Activated gamma-delta T cell treated with Interleukin-2 at 50 U/mL for 16 hours (primary cell): ENCODE measurements around the gene PLXNA4.
"Not testable (repeated sequence)": the region's sequence is repeated elsewhere in the genome, so short reads cannot be mapped to it uniquely, and the experiment has no call there.

Source experiments
- DNase-seq: peaks from one replicate; pipeline ENCODE4 v3.0.0-alpha.2; 2020

Gene PLXNA4

DNA sequence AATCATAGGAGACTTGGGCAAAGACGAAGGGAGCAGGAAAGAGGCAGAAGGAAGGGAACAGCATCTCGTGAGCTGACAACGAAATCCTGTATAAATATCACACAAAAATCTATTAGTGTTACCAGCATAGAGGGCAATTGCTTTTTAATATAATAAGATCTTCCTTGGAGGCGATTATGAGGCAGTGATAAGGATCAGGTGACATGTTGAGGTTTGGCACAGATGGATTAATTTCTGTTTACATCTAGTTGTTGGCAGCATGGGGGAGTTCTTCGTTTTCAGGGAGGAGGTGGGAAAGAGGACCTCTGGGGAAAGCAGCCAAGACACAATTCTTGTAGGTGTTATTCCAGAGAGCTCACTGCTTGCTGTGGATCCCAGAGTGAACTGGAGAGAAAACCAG, 163.8 kb downstream of the PLXNA4 start:
- DNase-seq, result no peak

DNA sequence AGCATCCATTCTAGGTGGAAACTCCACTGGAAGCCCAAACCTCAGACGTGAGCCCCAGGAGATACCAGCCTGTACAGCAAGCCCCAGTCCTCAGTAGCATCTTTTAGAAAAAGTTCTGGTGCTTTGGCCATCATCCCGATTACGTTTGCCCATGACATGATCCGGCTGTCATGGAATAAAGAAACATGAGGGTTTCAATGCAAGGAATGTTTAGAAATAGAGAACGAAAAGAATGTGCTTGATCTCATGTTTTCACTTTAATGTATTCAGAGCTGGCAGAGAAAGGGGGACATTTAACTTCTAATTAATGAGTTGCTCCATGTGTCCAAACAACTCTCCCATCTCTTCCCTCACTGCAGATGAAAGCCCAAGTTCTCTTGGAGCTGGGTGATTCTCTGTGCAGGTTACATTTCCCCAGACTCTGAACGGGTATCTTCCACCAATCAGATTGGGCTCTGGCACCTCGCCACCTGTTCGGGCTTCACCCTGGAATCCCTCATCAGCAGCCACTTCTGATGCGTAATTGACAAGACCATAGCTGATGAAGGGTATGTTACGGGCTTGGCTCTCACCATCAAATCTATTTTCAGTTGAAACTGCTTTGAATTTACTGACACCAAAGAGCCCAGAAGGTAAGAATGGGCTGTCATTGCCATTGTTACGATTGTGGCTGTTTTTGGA, 165.3 kb downstream of the PLXNA4 start:
- DNase-seq, result no peak

DNA sequence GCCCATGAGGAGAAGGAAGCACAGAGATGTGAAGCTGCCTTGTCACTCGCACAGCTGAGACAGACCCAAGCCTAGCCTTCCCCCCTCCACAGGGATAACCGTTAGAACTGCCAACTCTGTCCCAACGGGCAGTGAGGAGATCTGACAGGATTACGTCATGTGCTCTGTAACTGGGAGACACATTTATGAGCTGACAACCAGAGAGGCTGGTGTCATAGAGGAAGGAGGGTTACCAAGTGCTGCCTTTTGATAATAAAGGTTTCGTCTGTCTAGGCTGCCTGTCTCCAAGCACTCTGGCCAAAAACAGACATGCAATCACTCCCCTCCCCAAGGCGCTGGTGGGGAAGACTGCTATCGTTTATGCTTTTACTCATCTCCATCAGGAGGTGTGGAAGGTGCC, 165.9 kb downstream of the PLXNA4 start:
- no peak for DNase-seq

DNA sequence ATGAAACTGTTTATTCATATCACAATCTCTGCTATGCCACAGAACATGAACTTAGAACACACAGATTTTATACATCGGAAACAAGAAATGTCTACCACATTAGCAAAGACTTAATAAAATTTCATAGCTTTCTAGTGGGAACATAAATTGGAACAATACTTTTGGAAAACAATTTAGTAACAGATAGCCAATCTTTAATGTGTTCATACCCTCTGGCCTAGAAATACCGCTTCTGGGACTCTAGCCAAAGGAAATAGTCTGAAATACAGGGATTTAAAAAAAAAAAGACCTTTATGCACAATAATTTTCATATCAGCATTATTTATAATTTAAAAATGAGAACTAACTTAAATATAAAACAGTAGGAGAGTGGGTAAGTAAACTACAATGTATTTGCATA, 168.5 kb downstream of the PLXNA4 start:
- no peak for DNase-seq

DNA sequence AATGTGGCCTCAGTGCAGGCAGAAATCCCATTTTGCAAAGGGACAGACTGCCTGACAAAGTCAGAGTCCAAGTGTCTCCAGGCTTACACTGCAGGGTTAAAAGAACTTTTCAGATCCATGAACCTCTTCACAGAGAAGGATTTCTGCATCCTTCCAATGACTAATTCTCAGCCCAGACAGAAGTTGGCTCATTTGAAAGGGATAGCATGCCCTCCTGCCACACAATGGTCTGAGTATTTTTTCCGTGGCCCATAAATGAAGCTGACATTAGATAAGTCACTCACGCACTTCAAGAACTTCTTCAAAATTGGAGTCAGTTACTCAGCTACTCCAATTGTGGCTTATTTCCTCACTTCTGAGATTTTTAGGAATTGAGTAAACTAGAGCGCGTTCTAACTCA, 170.2 kb downstream of the PLXNA4 start:
- DNase-seq, result no peak

DNA sequence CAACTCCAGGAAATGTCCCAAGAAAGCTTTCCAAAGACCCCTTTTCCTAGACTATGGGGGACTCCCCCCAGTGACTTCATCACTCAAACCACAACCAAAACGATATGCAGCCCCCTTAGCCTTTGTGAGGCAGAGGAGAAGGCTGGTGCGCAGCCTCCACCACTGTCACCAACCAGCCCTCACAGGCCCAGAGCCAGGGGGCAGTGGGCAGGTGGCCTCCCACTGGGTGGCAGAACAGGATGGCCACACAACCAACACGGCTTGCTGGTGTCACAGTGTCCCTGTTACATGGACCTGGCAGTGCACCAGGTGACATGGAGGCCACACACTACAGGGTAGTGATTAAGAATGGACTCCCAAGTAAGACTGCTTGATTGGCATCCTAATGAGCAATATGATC, 172.0 kb downstream of the PLXNA4 start:
- DNase-seq, result no peak

DNA sequence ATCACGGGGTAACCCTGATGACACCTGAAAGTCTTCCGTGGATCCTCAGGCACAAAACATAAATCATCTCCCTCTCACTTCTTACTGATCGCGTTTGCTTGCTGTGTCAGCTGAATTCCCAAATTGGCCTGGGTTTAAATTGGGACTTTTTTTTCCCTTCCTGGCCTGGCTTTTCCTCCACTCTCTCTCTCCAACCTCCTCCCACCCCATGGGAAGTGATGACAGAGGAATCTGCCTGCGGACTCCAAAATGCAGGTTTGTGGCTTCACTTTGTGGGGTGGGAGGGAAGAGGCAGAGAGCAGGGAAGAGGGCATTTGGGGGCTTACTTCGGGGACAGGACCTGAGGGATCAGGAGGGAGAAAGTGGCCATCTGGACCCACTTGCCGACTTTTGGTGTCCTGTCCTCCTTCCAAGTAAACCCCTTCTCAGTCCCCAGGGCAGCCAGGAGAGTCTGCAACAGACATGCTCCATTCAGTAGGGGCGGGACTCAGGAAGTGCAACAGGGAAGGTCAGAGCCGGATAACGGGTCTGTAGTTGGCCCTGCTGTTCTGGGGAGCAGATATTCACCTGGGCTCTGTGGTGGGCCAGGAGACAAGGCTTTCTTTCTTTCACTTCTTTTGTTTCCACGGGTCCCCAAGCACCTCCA, 172.7 kb downstream of the PLXNA4 start:
- DNase-seq, result no peak

DNA sequence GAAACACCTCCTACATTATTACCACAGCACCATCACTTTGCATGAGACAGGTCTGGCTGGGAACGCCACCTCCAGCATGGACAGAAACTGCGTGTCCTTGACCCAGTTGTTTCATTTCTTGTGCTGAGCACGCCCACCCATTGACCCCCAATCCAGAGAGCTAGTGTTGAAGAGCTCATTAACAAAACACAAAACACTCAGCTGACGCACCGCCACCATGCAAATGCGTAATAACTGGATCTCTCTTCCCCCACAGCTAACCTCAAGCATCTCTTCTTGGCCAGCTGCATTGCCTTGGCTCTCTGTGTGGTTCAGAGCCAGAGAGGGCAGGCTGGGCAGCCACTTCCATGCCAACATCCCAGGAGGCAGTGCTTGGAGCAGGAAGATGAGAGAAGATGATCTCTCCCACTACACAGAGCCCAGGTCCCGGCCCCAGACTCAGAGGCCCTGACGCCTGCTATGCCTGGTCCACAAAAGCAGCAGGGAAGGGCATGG, 173.5 kb downstream of the PLXNA4 start:
- DNase-seq, result no peak

DNA sequence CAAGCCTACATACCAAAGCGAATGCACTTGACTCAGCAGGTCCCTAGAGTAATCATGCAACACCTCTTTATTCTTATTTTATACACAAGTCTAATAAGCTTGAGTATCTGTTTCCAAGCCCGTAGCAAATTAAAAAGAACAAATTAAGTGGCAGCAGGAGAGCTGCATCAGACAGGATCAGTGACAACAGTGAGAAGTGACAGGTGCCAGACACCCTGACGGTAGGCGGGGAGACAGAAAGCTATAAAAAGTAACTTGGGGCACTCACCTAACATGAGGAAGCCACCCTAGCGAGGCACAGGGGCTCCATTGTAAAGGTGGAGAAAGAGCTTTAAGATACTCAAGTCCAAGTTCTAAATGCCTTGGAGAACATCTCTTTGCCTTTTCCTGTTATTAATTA, 174.2 kb downstream of the PLXNA4 start:
- no peak for DNase-seq

DNA sequence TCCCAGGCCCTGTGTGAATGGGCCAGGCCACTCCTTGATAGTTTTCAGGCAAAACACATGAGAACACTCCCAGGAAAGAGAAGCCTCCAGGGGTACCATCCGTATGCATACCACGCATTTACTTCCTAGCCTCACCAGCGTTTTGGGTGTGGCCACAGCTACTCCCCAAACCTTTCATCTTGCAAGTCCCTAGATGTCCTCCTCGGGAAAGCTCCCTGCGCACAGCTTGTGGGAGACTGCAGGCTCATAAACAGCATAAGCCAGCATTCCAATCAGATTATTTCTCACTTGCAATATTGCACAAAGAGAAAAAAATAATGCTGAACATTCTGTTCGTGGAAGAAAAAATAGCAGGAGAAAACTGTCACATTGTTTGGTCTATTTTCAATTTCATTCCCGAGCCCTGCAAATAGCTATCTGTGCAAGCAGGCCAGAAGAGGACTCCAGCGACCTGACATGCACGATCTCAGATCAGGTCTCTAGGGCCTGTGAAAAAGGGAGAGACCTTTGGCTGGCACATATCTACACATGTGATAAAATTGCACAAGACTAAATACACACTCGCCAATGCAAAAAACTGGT, 175.6 kb downstream of the PLXNA4 start:
- no peak for DNase-seq

DNA sequence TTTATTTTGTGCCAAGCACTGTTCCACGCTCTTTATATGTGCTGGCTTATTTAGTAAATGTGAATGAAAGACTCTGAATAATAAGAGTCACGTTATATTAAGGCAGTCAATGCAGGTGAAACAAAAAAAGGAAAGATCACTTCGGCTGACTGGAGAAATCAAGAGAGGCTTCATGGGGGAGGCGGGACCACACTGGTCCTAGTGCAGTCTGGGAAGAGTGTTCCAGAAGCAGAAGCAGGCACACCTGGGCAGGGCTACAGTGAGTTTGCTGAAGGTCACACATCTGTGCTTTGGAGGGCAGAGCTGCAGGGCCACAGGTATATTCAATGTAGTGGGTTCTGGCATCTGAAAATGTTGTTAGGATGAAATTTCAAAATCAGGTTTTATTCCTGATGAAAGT, 176.9 kb downstream of the PLXNA4 start:
- no peak for DNase-seq

DNA sequence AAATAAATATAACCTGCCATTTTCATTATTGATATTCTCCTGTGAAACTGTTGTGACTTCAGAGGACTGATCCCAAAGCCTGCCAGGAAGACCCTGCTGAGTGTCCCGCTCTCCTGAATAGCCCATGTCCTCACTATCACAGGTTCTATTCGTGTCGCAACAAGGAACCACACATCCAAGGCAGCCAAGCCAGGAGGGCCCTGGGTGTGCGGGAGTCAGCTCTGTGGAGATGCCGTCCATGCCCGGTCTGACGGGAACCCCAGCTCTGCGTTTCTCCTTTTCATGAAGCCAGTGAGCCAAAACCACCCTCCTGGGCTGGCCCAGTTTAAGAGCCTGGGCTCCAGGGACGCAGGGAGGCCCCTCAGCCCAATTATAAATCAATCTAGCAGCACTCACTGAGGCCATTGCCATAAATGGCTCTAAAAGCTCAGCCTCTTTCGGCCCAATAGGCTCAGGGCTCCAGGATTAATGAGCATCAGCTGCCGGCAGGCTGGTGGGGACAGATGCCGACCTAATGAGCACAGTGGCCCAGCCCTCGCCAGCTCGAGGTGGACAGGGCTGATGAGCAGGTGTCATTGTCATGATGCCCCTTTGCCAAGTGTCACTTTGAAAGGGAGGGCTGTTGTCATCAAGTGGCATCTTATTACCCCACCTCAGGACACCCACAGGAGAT, 177.9 kb downstream of the PLXNA4 start:
- DNase-seq, result no peak

DNA sequence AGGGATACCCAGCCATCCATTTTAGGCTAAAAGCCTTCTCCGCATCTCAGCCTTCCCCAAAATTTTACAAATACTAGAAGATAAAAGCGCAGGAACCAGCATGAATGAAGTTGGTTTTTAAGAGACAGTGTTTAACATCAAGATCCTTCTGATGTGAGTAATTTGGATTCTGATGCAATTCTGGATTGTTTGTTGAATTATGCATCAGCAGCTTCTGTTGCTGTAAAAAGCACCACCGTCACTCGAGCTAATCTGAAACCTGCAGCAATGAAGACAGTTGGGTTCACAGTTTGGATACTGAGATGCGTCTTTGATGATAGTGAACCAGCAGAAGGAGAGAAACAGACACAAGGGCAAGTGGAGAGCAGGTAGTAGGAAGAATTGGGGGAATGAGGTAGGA, 179.2 kb downstream of the PLXNA4 start:
- no peak for DNase-seq

DNA sequence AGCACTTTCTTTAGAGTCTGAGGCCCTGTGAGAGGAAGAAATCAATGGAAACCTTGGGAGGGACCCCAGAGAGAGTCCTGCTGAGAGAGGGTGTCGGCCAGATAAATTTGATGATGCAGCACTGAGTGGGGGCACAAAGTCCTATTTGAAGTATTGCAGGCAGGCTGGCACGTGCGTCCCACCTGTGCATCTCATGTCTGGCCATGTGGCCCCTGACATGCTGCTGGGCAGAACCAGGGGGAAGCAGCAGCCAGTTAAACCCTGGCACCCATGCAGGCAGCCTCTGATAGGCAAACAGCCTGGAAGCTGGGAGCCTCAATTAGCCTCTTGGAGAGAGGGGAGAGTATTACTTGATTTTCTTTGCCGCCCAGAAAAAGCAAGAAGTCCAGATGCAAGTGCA, 180.9 kb downstream of the PLXNA4 start:
- no peak for DNase-seq

DNA sequence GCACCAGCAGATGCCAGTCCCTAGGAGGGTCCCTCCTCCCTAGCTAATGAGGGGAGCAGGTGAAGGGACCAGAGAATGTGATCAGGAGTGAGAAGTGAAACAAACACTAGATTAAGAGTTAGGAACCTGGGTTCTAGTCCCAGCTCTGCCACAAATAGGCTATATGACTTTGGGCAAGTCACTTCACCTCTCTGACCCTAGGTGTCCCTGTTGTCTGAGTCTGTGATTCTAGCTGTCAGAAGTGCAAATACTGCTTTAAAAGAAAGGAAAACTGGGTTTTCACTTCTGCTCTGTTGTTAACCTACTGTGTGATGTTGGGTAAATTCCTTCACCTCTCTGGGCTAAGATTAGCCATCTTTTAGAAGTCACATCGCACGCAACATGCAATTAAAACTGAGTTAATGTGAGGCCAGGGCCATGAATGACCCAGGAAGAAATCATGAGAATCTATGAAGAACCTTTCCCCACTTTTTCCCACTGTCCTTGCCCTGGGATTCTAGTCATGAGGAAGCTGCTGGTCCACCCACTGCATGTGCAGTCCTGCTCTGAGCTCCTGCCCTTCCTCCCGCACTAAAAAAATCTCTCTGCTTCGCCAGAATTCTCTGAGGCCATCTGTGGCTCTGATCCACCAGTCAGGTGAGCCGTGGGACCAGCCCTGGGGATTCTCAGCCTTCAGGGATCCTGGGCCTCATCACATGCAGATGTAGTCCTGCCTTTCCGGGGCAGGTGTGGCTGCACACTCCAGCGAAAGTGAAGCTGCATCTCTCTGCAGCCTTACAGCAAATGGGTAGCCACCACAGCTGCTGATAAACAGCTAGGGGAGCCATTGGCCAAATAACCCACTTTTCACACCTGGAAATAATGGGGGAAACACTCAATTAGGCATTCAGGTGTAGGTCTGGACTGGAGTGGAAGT, 181.7 kb downstream of the PLXNA4 start:
- peak; percentile 18 for DNase-seq

DNA sequence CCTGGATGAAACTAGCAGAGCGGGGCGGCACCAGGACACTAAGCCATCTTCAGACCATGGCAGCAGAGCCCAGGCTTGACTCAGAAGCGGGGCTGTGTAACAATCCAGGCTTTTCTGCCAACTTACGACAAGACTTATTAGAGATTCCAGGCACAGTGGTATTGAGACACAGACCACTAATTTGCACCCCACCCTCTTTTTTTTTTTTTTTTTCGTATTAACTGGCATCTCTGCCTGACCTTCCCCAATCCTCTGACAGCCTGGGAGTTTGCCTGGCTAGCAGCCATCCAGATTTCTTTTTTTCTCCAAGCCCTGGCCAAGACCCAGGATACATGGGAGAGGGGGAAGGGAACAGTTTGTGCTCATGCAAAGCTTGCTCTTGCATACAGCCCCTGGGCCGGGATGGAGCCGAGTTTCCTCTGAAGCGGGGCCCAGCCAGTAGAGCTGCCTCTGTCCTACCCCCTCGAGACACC, 182.4 kb downstream of the PLXNA4 start:
- no peak for DNase-seq

DNA sequence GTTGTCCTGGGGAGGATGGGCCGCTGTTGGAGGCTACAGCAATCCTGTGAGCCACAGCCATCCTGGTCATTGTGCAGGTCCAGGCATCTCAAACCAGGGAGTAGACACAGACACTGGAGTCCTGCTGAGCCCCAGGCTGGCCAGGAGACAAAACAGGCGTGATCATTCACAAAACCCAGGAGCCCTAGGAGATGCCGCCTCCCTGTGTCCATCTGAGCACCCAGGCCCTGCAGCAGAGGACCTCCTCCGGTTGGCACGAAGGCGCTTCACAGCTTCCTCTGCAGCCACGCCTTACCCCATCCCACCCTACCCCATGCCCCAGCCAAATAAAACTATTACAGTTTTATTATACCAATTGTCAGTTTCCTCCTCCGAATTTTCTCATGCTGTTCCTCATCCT, 183.6 kb downstream of the PLXNA4 start:
- no peak for DNase-seq

DNA sequence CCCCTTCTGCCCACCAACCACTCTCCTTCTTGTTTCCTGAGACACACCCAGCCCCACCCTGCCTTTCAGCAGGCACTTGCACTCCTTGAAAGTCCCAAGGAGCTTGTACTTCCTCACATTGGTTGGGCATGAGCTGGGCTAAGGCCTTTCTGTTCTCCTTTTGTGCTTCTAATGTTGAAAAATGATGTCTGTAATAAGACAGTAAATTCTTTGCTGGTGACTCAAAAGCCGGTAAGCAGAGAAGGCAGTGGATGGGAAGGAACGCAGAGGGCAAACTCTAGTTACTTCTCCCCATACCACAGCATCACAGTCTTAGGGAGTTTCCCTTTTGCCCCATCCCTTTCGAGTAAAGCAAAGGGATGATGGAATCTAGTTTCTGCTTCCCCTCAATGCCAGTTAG, 185.6 kb downstream of the PLXNA4 start:
- DNase-seq, result no peak

DNA sequence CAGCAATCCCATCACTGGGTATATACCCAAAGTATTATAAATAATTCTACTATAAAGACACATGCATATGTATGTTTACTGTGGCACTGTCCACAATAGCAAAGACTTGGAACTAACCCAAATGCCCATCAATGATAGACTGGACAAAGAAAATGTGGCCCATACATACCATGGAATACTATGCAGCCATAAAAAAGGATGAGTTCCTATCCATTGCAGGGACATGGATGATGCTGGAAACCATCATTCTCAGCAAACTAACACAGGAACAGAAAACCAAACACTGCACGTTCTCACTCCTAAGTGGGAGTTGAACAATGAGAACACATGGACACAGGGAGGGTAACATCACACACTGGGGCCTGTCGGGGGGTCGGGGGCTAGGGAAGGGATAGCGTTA, 186.2 kb downstream of the PLXNA4 start:
- not testable (repeated sequence) for DNase-seq

DNA sequence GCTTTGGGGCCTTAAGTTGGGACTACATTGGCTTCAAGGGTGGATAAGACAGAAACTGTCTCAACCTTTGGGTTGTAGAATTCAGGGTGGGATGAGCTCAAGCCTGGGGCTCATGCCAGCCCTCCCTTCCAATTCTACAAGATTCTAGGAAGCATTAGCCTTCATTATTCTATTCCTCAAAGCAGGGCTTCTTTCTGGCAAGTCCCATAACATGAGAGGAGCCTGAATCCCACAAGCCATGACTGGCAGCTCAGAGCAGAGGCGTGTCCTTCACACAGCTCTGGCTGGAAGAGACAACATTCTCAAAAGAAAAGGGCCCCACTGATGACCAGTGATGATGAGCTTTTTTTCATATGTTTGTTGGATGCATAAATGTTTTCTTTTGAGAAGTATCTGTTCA, 187.6 kb downstream of the PLXNA4 start:
- DNase-seq, result no peak

DNA sequence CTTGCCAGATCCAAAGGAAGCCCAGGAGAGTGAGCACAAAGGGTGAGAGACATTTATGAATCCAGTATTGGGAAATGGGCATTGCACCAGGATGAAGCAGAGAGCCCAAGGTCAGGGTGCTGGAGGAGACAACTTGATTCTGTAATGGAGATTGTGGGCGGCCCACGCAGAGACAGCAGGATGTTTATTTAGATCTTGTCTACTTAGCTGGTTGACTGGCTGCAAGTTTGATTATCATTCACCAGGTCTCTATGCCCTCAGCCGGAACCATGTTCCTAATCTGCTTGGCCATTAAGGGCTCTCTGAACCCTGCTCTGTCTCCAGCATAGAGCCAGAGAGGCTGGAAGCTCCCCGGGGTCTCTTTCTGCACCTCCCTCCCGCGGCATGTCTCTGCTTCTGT, 188.7 kb downstream of the PLXNA4 start:
- no peak for DNase-seq

DNA sequence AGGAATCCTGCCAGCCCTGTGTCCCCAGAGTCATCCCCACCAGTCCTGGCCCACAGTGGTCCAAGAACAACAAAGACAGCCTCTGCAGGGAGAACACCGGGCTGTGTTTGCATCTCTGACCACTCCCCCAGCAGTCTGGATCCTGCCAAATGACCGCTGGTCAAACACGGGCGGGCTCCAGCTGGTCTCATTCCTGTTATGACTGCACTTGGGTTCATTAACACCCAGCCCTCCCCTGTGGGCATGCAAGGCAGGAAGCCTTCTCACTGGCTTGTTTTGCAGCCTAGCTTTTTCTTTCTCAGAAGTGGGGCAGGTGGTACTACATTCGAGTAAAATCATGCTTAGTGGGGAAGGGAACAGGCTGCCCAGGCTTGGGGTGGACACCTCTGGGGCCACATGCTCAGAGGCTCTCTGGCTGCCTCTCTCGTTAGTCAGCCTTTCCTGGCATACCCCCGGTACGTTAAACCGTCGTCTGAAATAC, 190.0 kb downstream of the PLXNA4 start:
- DNase-seq, result no peak

DNA sequence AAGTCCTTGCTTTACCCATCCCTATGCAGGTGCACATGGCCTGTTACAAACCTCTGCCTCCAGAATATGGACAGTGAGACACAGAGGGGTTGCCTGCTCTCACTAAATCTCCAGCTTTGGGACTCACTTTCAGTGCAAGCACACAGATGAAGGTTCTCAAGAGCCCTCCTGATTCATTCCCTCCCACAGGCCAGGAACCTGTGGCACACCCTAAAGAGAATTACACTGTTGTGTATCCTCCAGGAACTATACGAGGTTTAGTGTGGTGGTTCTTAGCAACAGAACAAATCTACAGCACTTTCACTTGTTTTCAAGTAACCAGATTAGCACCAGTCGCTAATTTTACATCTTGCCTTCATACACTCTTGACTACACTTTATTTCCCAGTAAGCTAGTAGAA, 192.3 kb downstream of the PLXNA4 start:
- no peak for DNase-seq
